CD4-positive, alpha-beta T cell (primary cell): Measurements from ENCODE around the gene GP1BB. TPM values are rescaled to one million over a fixed set of nuclear protein-coding genes. Genes with fewer than 3 reads are reported as not detected.

Source experiments
- ATAC-seq: fragments of 200-7000 bp; cut with Tn5 transposase; one replicate; pipeline ENCODE4 v1.10.0; 2022; ENCODE audit warnings: mild to moderate bottlenecking; ENCODE audit not compliant: poor library complexity
- CTCF ChIA-PET: fragments of 350-600 bp; sonication (Branson Sonifier 250); formaldehyde crosslinking; loops from one replicate; lab custom pipeline; 2021; ENCODE audit warnings: antibody characterized with exemption, inconsistent platforms; lab: Charles Lee
- POLR2A ChIA-PET: fragments of 350-600 bp; sonication (Branson Sonifier 250); formaldehyde crosslinking; loops from one replicate; lab custom pipeline; 2021; ENCODE audit warnings: antibody characterized with exemption, inconsistent platforms; lab: Charles Lee
- DNase-seq, 14 experiments: peaks; one replicate each; pipeline ENCODE4 v3.0.0-alpha.2; 2013 to 2020; ENCODE audit warnings: mixed read lengths in 2 of 14
- H3K27ac ChIP-seq, 2 donors: one replicate each; pipeline versions ENCODE4 v1.5.1 to v1.7.0; 2013; ENCODE audit warnings: low read length in 2 of 2, low read depth in 1 of 2, mild to moderate bottlenecking in 1 of 2
- H3K27me3 ChIP-seq, 2 experiments: 1 replicate in 1 of 2; 2 replicates in 1 of 2; pipeline versions ENCODE4 v1.6.1 to v1.7.0; 2013; ENCODE audit warnings: low read length in 2 of 2, control low read depth in 1 of 2, mild to moderate bottlenecking in 1 of 2, moderate library complexity in 1 of 2; ENCODE audit not compliant: insufficient read depth in 2 of 2, control insufficient read depth in 1 of 2
- H3K36me3 ChIP-seq: one replicate; pipeline ENCODE4 v1.6.1; 2013; ENCODE audit warnings: low read length, control low read depth; ENCODE audit not compliant: insufficient read depth
- H3K4me1 ChIP-seq: one replicate; pipeline ENCODE4 v1.6.1; 2013; ENCODE audit warnings: low read length, control low read depth; ENCODE audit not compliant: insufficient read depth
- H3K4me3 ChIP-seq: one replicate; pipeline ENCODE4 v1.5.1; 2013; ENCODE audit warnings: mild to moderate bottlenecking, low read length, moderate library complexity
- H3K9me3 ChIP-seq, 2 experiments: 1 replicate in 1 of 2; 2 replicates in 1 of 2; pipeline versions ENCODE4 v1.6.1 to v1.7.0; 2013; ENCODE audit warnings: low read length in 2 of 2, mild to moderate bottlenecking in 2 of 2, control low read depth in 1 of 2, moderate library complexity in 1 of 2; ENCODE audit not compliant: control insufficient read depth in 1 of 2, insufficient read depth in 1 of 2
- H3K27ac Mint-ChIP-seq: one replicate; pipeline ENCODE4 v1.8.0; 2020; ENCODE audit warnings: mixed read lengths
- H3K27me3 Mint-ChIP-seq: one replicate; pipeline ENCODE4 v1.8.0; 2021; ENCODE audit warnings: mixed read lengths
- H3K36me3 Mint-ChIP-seq: one replicate; pipeline ENCODE4 v1.8.0; 2021; ENCODE audit warnings: low read depth, mixed read lengths
- H3K4me1 Mint-ChIP-seq: one replicate; pipeline ENCODE4 v1.8.0; 2021; ENCODE audit warnings: low read depth, mixed read lengths
- H3K4me3 Mint-ChIP-seq: one replicate; pipeline ENCODE4 v1.8.0; 2020; ENCODE audit warnings: mild to moderate bottlenecking, mixed read lengths
- H3K9me3 Mint-ChIP-seq: one replicate; pipeline ENCODE4 v1.8.0; 2020; ENCODE audit warnings: mixed read lengths
- intact Hi-C, 2 experiments: fragments of 100-400 bp; cut with DNase I in 1 of 2; cut with micrococcal nuclease in 1 of 2; formaldehyde crosslinking; loops; one replicate each; pipeline versions ENCODE4 v1.15.1 to v1.9.0; 2023 to 2025; cut with DNase I, micrococcal nuclease
- total RNA-seq, 174 experiments: library from RNA in 2 of 174; stranded (reverse) in 2 of 174; gene quantifications; one replicate each; pipeline ENCODE4 v1.2.3 and lab custom pipeline; 2021 to 2026
- TF ChIP-seq, protein P1 (sequence below): fragments of 200-600 bp; IDR thresholded peaks from one replicate; pipeline ENCODE4 v1.8.0; 2022; ENCODE audit warnings: antibody characterized with exemption, mild to moderate bottlenecking

The GP1BB gene
- total RNA-seq, 2 experiments from 2014 or later = 0.22 TPM; not detected in 1

- ChIA-PET CTCF (no interaction called here), POLR2A (no interaction called here)
- Mint-ChIP-seq H3K36me3 (no peaks in the 10 kb centered on the region), H3K9me3 (no peaks in the 10 kb centered on the region), H3K27ac (no peak overlapping the region), H3K4me3 (peak overlapping the region; percentile 82), H3K27me3 (peaks cover 45% of the 10 kb centered on the region), H3K4me1 (peaks cover 10% of the 10 kb centered on the region)
- H3K27ac ChIP-seq = no peak overlapping the region
- intact Hi-C loops = loop anchor here (1.0 to 10.0 kb wide), 7 partner anchors 39 to 573 kb away; partner anchors contain the start of genes CDC45 (in 1 of the 2), ESS2 (in 1 of the 2) and UFD1 (in 1 of the 2)
- DNase-seq = peak; percentile 68 to 91 (median 78)
- peaks cover 58 to 63% of the 10 kb centered on the region in 2 experiments for H3K27me3 ChIP-seq
- peaks cover 0 to 29% of the 10 kb centered on the region in 2 experiments for H3K9me3 ChIP-seq
- H3K4me3 ChIP-seq = peak overlapping the region; percentile 31
- peaks cover 35% of the 10 kb centered on the region for H3K4me1 ChIP-seq
- ATAC-seq = peak; percentile 95
- no peaks in the 10 kb centered on the region for H3K36me3 ChIP-seq
- TF ChIP-seq, protein P1, sequence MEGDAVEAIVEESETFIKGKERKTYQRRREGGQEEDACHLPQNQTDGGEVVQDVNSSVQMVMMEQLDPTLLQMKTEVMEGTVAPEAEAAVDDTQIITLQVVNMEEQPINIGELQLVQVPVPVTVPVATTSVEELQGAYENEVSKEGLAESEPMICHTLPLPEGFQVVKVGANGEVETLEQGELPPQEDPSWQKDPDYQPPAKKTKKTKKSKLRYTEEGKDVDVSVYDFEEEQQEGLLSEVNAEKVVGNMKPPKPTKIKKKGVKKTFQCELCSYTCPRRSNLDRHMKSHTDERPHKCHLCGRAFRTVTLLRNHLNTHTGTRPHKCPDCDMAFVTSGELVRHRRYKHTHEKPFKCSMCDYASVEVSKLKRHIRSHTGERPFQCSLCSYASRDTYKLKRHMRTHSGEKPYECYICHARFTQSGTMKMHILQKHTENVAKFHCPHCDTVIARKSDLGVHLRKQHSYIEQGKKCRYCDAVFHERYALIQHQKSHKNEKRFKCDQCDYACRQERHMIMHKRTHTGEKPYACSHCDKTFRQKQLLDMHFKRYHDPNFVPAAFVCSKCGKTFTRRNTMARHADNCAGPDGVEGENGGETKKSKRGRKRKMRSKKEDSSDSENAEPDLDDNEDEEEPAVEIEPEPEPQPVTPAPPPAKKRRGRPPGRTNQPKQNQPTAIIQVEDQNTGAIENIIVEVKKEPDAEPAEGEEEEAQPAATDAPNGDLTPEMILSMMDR = peak; percentile 96
These were observed 5.5 kb upstream of the GP1BB start for GRCh38 chr22:19717691-19718455.

GRCh38 chr22:19718456-19719049, 4.8 kb upstream of the GP1BB start:
- Histone ChIP-seq H3K4me1 (peaks cover 41% of the 10 kb centered on the region), H3K4me3 (peak overlapping the region; percentile 16), H3K27me3 (peaks cover 57 to 64% of the 10 kb centered on the region in 2 experiments), H3K27ac (no peak overlapping the region), H3K9me3 (peaks cover 0 to 33% of the 10 kb centered on the region in 2 experiments), H3K36me3 (no peaks in the 10 kb centered on the region)
- Mint-ChIP-seq H3K9me3 (no peaks in the 10 kb centered on the region), H3K4me3 (no peak overlapping the region), H3K27ac (no peak overlapping the region), H3K4me1 (peaks cover 10% of the 10 kb centered on the region), H3K27me3 (peaks cover 49% of the 10 kb centered on the region), H3K36me3 (no peaks in the 10 kb centered on the region)
- TF ChIP-seq, protein P1 = no peak
- ChIA-PET CTCF (no interaction called here), POLR2A (no interaction called here)
- no peak for DNase-seq
- intact Hi-C loops = loop anchor here (1.0 to 10.0 kb wide), 6 partner anchors 39 to 574 kb away; partner anchors contain the start of genes CDC45 (in 1 of the 2), ESS2 (in 1 of the 2) and UFD1 (in 1 of the 2)
- ATAC-seq = no peak

DNA sequence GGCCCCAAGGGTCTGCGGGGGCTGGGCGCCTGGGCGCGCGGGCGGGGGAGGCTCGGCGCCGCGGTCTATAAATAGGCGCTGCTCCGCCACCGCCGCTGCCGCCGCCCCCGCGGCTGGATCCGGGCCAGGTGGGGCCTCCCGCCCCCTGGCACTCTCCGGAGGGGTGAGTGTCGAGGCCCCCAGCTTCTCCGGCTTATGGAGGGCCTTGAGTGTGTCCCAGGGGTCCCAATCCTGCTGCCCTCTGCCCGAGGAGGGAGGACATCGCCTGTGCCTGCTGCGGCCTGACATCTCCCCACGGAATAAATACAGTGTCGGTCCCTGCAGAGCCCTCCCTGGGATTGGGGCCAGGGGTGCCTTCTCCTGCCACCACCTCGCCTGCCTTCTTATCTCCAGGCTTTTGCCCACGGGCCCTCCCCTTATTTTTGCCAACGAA, 4.3 kb upstream of the GP1BB start:
- CTCF ChIA-PET = interaction anchor here (1.5 kb wide), 1 partner anchor 12 kb away, joined by 5 read pairs; no protein-coding TSS in a partner anchor
- intact Hi-C loops = loop anchor here (2.0 to 10.0 kb wide), 4 partner anchors 222 to 574 kb away; partner anchors contain the start of genes CDC45 (in 1 of the 2), ESS2 (in 1 of the 2) and UFD1 (in 1 of the 2)
- Histone ChIP-seq H3K27ac (no peak overlapping the region), H3K4me3 (no peak overlapping the region), H3K27me3 (peaks cover 52 to 62% of the 10 kb centered on the region in 2 experiments), H3K36me3 (no peaks in the 10 kb centered on the region), H3K4me1 (peaks cover 39% of the 10 kb centered on the region), H3K9me3 (peaks cover 0 to 33% of the 10 kb centered on the region in 2 experiments)
- Mint-ChIP-seq H3K36me3 (no peaks in the 10 kb centered on the region), H3K4me3 (peak overlapping the region; percentile 81), H3K27ac (no peak overlapping the region), H3K9me3 (no peaks in the 10 kb centered on the region), H3K27me3 (peaks cover 44% of the 10 kb centered on the region), H3K4me1 (peaks cover 10% of the 10 kb centered on the region)
- POLR2A ChIA-PET = interaction anchor here (0.6 kb wide), 1 partner anchor 303 kb away, joined by 4 read pairs; no protein-coding TSS in a partner anchor
- ATAC-seq (no peak), DNase-seq (no peak)
- TF ChIP-seq, protein P1 = no peak
